HepG2 (cell line): ENCODE data around the gene SIK3. TPM values are rescaled to one million over a fixed set of nuclear protein-coding genes. Genes with fewer than 3 reads are reported as not detected.
A peak's percentile ranks its signal among the peaks of the same experiment; 100 is the strongest.

Experiments used
- AHR ChIP-seq: IDR thresholded peaks from 2 replicates; pipeline ENCODE4 v1.6.1; 2018; ENCODE audit warnings: missing genetic modification reagents, missing compliant biosample characterization
- ARID5B ChIP-seq: IDR thresholded peaks from 2 replicates; pipeline ENCODE4 v1.4.0; 2020; ENCODE audit warnings: mild to moderate bottlenecking, missing genetic modification reagents
- BATF2 ChIP-seq: sonication (generic); formaldehyde crosslinking; IDR thresholded peaks from 2 replicates; pipeline ENCODE4 v1.8.0; 2022; ENCODE audit warnings: mild to moderate bottlenecking, missing genetic modification reagents, moderate library complexity
- DMAP1 ChIP-seq: IDR thresholded peaks from 2 replicates; pipeline ENCODE4 v1.6.1; 2016
- HIC2 ChIP-seq: sonication (generic); formaldehyde crosslinking; IDR thresholded peaks from 2 replicates; pipeline ENCODE4 v1.9.0; 2022; ENCODE audit warnings: low read depth, missing genetic modification reagents
- KLF12 ChIP-seq: sonication (generic); formaldehyde crosslinking; IDR thresholded peaks from 2 replicates; pipeline ENCODE4 v1.4.0; 2020; ENCODE audit warnings: missing genetic modification reagents, borderline replicate concordance
- MED1 ChIP-seq: sonication (generic); formaldehyde crosslinking; IDR thresholded peaks from 2 replicates; pipeline ENCODE4 v1.4.0; 2020; ENCODE audit warnings: missing genetic modification reagents
- NCOR1 ChIP-seq: fragments of 200-600 bp; sonication (generic); IDR thresholded peaks from 2 replicates; pipeline ENCODE4 v1.7.0; 2017; ENCODE audit warnings: antibody characterized with exemption, low read length, borderline replicate concordance
- PITX1 ChIP-seq: sonication (generic); formaldehyde crosslinking; IDR thresholded peaks from 2 replicates; pipeline ENCODE4 v1.5.1; 2020; ENCODE audit warnings: mild to moderate bottlenecking, missing genetic modification reagents
- SP4 ChIP-seq: sonication (generic); formaldehyde crosslinking; IDR thresholded peaks from 2 replicates; pipeline ENCODE4 v1.8.1; 2023; ENCODE audit warnings: mild to moderate bottlenecking, missing genetic modification reagents
- TFDP2 ChIP-seq: sonication (generic); formaldehyde crosslinking; IDR thresholded peaks from 2 replicates; pipeline ENCODE4 v1.4.0; 2020; ENCODE audit warnings: missing genetic modification reagents
- TGIF2 ChIP-seq: IDR thresholded peaks from 2 replicates; pipeline ENCODE4 v1.6.1; 2016; ENCODE audit warnings: control low read depth, missing compliant biosample characterization
- YEATS2 ChIP-seq: sonication (generic); formaldehyde crosslinking; IDR thresholded peaks from 2 replicates; pipeline ENCODE4 v1.4.0; 2020; ENCODE audit warnings: missing genetic modification reagents, borderline replicate concordance
- ZBTB38 ChIP-seq: sonication (generic); formaldehyde crosslinking; IDR thresholded peaks from 2 replicates; pipeline ENCODE4 v1.5.1; 2020; ENCODE audit warnings: mild to moderate bottlenecking, missing genetic modification reagents
- ZBTB43 ChIP-seq: sonication (generic); formaldehyde crosslinking; conservative IDR thresholded peaks from 2 replicates; pipeline ENCODE4 v1.4.0; 2020; ENCODE audit warnings: missing genetic modification reagents
- ZFP36L2 ChIP-seq: sonication (generic); formaldehyde crosslinking; IDR thresholded peaks from 2 replicates; pipeline ENCODE4 v1.4.0; 2020; ENCODE audit warnings: missing genetic modification reagents
- ZKSCAN8 ChIP-seq: IDR thresholded peaks from 2 replicates; pipeline ENCODE4 v1.6.1; 2016; ENCODE audit warnings: borderline replicate concordance, missing genetic modification reagents, missing compliant biosample characterization
- ZMYM3 ChIP-seq: sonication (generic); formaldehyde crosslinking; IDR thresholded peaks from 2 replicates; pipeline ENCODE4 v1.5.1; 2020; ENCODE audit warnings: mild to moderate bottlenecking, missing genetic modification reagents
- ZNF20 ChIP-seq: sonication (generic); formaldehyde crosslinking; IDR thresholded peaks from 2 replicates; pipeline ENCODE4 v1.4.0; 2020; ENCODE audit warnings: mild to moderate bottlenecking, moderate library complexity, missing genetic modification reagents
- ZNF263 ChIP-seq: sonication (generic); formaldehyde crosslinking; IDR thresholded peaks from 2 replicates; pipeline ENCODE4 v1.4.0; 2020; ENCODE audit warnings: missing genetic modification reagents
- ZNF577 ChIP-seq: sonication (generic); formaldehyde crosslinking; IDR thresholded peaks from 2 replicates; pipeline ENCODE4 v1.4.0; 2020; ENCODE audit warnings: mild to moderate bottlenecking, low read depth, missing genetic modification reagents, borderline replicate concordance
- ZNF83 ChIP-seq: sonication (generic); formaldehyde crosslinking; IDR thresholded peaks from 2 replicates; pipeline ENCODE4 v1.4.0; 2020; ENCODE audit warnings: missing genetic modification reagents, mild to moderate bottlenecking, borderline replicate concordance
- polyA plus RNA-seq, 8 experiments: library from polyadenylated mRNA; depleted of rRNA in 3 of 8; stranded (reverse) in 7 of 8; unstranded in 1 of 8; fragments of >200 nt; fragmentation: Illumina TruSeq in 4 of 8; extraction: Trizol in 4 of 8; gene quantifications; 2 replicates each; pipeline versions ENCODE4 v1.2.1 to v1.2.3, GENCODE V29; 2011 to 2016; ENCODE audit warnings: low read depth in 4 of 8, missing spikeins in 1 of 8, mixed read lengths in 1 of 8; ENCODE audit not compliant: insufficient read depth in 1 of 8
- total RNA-seq, 5 experiments: library from RNA; depleted of rRNA; stranded (reverse); fragments of >200 nt; fragmentation: Illumina TruSeq; extraction: Trizol; gene quantifications; 2 replicates each; pipeline ENCODE4 v1.2.3, GENCODE V29; 2016; ENCODE audit warnings: low read depth in 1 of 5

SIK3 gene
- total and polyA plus RNA-seq, 2 of the 13 experiments (the other 11 are each of a cell fraction or from before 2014, with no cell fraction given), result 5.7 to 9.8 TPM

GRCh38 chr11:116840746-116841296, 257.4 kb downstream of the SIK3 start (continued):
- 0 out of 2 replicates have a peak, but pooled peaks have one; percentile 19 for TF ChIP-seq TFDP2
- no peak for TF ChIP-seq SP4
- no peak for TF ChIP-seq KLF12 (CRISPR knock-in tag)
- TF ChIP-seq TGIF2 (CRISPR knock-in tag), result peak; percentile 64; the same call in 1 of the 2 replicates
- TF ChIP-seq HIC2 (CRISPR knock-in tag), result peak; percentile 72; the same call in 1 of the 2 replicates
- TF ChIP-seq ARID5B (CRISPR knock-in tag), result peak; percentile 70
- TF ChIP-seq BATF2 (CRISPR knock-in tag), result no peak
- TF ChIP-seq ZFP36L2, result no peak
- TF ChIP-seq DMAP1 (CRISPR knock-in tag), result peak; percentile 49; the same call in 1 of the 2 replicates
- peak; percentile 70; the same call in 1 of the 2 replicates for TF ChIP-seq NCOR1
- 0 out of 2 replicates have a peak, but pooled peaks have one; percentile 33 for TF ChIP-seq ZBTB43 (CRISPR knock-in tag)
- peak; percentile 90 for TF ChIP-seq ZNF263 (CRISPR knock-in tag)
- no peak for TF ChIP-seq ZNF20 (CRISPR knock-in tag)
- peak; percentile 76 for TF ChIP-seq PITX1
- 0 out of 2 replicates have a peak, but pooled peaks have one; percentile 25 for TF ChIP-seq ZNF83 (CRISPR knock-in tag)
- no peak for TF ChIP-seq ZNF577 (CRISPR knock-in tag)
- TF ChIP-seq AHR, result 0 out of 2 replicates have a peak, but pooled peaks have one; percentile 25
- no peak for TF ChIP-seq ZKSCAN8
- peak; percentile 58 for TF ChIP-seq MED1
- 0 out of 2 replicates have a peak, but pooled peaks have one; percentile 40 for TF ChIP-seq ZBTB38
- TF ChIP-seq ZMYM3, result peak; percentile 59; the same call in 1 of the 2 replicates
- TF ChIP-seq YEATS2, result 0 out of 2 replicates have a peak, but pooled peaks have one; percentile 21
